Esophagus muscularis mucosa (tissue), 4 donors: Measurements from ENCODE around the gene PELO. TPM values are rescaled to one million over a fixed set of nuclear protein-coding genes. Genes with fewer than 3 reads are reported as not detected.

Experiments
- DNase-seq: peaks from one replicate; pipeline ENCODE4 v3.0.0-alpha.2; 2017; ENCODE audit errors: extremely low spot score
- H3K27ac ChIP-seq, 4 donors: fragments of 200-600 bp; sonication (generic); replicated peaks in 1 of 4; 1 replicate in 3 of 4; 2 replicates in 1 of 4; pipeline ENCODE4 v1.5.1; 2016 to 2019; ENCODE audit warnings: mild to moderate bottlenecking in 1 of 4
- H3K27me3 ChIP-seq, 4 donors: fragments of 200-600 bp; sonication (generic); one replicate each; pipeline versions ENCODE4 v1.5.1 to v1.6.0; 2016 to 2019
- H3K36me3 ChIP-seq, 4 donors: fragments of 200-600 bp; sonication (generic); one replicate each; pipeline ENCODE4 v1.5.1; 2016 to 2019
- H3K4me1 ChIP-seq, 4 donors: fragments of 200-600 bp; sonication (generic); one replicate each; pipeline ENCODE4 v1.5.1; 2016 to 2019
- H3K4me3 ChIP-seq, 4 donors: fragments of 200-600 bp; sonication (generic); 1 replicate in 2 of 4; 2 replicates in 2 of 4; pipeline ENCODE4 v1.5.1; 2016 to 2019; ENCODE audit warnings: mild to moderate bottlenecking in 4 of 4, moderate library complexity in 1 of 4
- H3K9me3 ChIP-seq, 4 donors: fragments of 200-600 bp; sonication (generic); 1 replicate in 3 of 4; 2 replicates in 1 of 4; pipeline ENCODE4 v1.5.1; 2016 to 2019
- EP300 ChIP-seq: sonication (generic); formaldehyde crosslinking; IDR thresholded peaks from one replicate; pipeline ENCODE4 v1.6.1; 2017; ENCODE audit warnings: antibody characterized with exemption
- POLR2A ChIP-seq: fragments of 450-650 bp; IDR thresholded peaks from one replicate; pipeline ENCODE4 v1.6.1; 2017; ENCODE audit warnings: antibody characterized with exemption, moderate library complexity, mild to moderate bottlenecking, low read depth
- POLR2AphosphoS5 ChIP-seq, 2 donors: sonication (generic); formaldehyde crosslinking; IDR thresholded peaks; one replicate each; pipeline ENCODE4 v1.6.1; 2017; ENCODE audit warnings: antibody characterized with exemption in 2 of 2
- WGBS: methylation state at CpG from one replicate; pipeline ENCODE4 v1.1.5; 2018; 5-methylcytosine and 5-hydroxymethylcytosine counted together
- intact Hi-C: fragments of 100-400 bp; cut with DNase I; formaldehyde crosslinking; loops from one replicate; pipeline ENCODE4 v1.15.1; 2023
- total RNA-seq, 4 donors: library from RNA; depleted of rRNA; stranded (reverse); fragments of >200 nt; gene quantifications; one replicate each; pipeline versions ENCODE4 v1.1.0 to v1.2.1, GENCODE V29; 2016
- TF ChIP-seq, protein P1 (sequence below), 3 experiments: fragments of 200-600 bp in 2 of 3; fragments of 450-650 bp in 1 of 3; sonication (generic) in 2 of 3; IDR thresholded peaks; one replicate each; pipeline ENCODE4 v1.5.1; 2017 to 2019; ENCODE audit warnings: antibody characterized with exemption in 3 of 3, mild to moderate bottlenecking in 2 of 3, moderate library complexity in 1 of 3

The PELO gene
- total RNA-seq, 4 donors from 2014 or later: 43.1 to 77.7 (median 69.7) TPM

DNA sequence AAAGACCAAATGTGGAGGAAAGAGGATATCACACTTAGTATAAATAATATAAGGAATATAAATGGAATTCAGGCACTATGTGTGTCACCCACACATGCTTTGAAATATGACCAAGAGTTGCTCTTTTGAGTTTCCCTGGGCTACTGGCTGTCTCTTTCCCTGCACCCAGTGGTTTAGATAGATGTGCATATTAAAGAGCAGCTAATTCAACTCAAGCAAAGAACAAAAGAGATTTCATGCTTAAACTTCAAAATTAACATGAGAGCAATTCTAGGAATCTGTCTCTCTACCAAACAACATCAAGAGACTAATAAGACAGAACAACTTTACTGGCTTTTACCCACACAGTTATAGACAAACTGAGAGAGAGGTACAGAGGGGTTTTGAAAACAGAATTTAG is 38.0 kb upstream of the PELO start:
- no peak for TF ChIP-seq POLR2AphosphoS5 (IDR thresholded peaks at IDR 0.05)
- TF ChIP-seq, protein P1, sequence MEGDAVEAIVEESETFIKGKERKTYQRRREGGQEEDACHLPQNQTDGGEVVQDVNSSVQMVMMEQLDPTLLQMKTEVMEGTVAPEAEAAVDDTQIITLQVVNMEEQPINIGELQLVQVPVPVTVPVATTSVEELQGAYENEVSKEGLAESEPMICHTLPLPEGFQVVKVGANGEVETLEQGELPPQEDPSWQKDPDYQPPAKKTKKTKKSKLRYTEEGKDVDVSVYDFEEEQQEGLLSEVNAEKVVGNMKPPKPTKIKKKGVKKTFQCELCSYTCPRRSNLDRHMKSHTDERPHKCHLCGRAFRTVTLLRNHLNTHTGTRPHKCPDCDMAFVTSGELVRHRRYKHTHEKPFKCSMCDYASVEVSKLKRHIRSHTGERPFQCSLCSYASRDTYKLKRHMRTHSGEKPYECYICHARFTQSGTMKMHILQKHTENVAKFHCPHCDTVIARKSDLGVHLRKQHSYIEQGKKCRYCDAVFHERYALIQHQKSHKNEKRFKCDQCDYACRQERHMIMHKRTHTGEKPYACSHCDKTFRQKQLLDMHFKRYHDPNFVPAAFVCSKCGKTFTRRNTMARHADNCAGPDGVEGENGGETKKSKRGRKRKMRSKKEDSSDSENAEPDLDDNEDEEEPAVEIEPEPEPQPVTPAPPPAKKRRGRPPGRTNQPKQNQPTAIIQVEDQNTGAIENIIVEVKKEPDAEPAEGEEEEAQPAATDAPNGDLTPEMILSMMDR (IDR thresholded peaks at IDR 0.05): no peak
- TF ChIP-seq POLR2A: no peak
- TF ChIP-seq EP300: no peak
- Histone ChIP-seq H3K4me1 (peaks cover 0 to 43% (median 22%) of the 10 kb centered on the region in 4 donors), H3K27me3 (no peaks in the 10 kb centered on the region), H3K36me3 (no peaks in the 10 kb centered on the region), H3K4me3 (no peak overlapping the region), H3K27ac (no peak overlapping the region), H3K9me3 (no peaks in the 10 kb centered on the region)
- intact Hi-C loops: no loop called here
- no peak for DNase-seq

DNA sequence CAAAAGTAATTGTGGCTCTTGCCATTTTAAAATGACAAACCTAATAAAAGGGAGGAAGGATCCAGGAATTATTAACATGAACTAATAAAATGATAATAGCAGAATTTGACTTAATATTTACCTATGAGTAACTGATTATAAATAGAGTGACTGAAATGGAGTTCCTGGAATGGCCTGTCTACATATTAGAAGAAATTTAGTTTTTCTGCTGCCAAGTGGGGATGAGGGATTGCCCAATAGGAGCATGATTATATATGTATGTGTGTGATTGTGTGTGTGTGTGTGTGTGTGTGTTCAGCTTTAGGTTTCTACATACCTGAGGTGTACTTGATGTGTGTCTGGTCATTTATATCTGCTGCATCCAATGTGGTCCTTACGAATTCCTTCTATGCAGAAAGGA is 36.6 kb upstream of the PELO start:
- H3K27ac ChIP-seq: no peak overlapping the region
- no peaks in the 10 kb centered on the region for H3K27me3 ChIP-seq
- H3K9me3 ChIP-seq: no peaks in the 10 kb centered on the region
- no peaks in the 10 kb centered on the region for H3K36me3 ChIP-seq
- DNase-seq: no peak
- intact Hi-C loops: no loop called here
- 86% methylated on average over 1 of the region's 1 CpG for WGBS
- peaks cover 0 to 41% (median 21%) of the 10 kb centered on the region in 4 donors for H3K4me1 ChIP-seq
- no peak overlapping the region for H3K4me3 ChIP-seq
- TF ChIP-seq POLR2AphosphoS5 (IDR thresholded peaks at IDR 0.05): no peak
- TF ChIP-seq, protein P1 (IDR thresholded peaks at IDR 0.05): no peak
- no peak for TF ChIP-seq EP300
- TF ChIP-seq POLR2A: no peak

DNA sequence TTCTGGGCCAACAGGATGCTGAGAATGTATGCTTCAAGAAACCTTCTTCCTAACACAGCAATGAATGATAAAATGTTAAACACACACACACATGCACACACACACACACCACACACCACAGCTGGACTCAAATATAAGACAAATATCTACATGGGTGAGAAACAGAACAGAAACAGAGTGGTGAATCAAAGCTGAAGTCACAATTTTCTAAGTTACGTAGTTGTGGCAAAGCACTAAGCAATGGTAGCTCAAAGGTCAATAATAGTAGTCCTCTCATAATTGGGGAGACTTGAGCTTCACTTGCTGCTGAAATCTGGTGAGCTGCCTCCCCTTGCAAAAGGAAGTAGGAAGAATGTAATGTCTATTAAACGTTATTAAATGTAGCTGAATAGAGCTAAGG is 33.7 kb upstream of the PELO start:
- peaks cover 4 to 51% (median 38%) of the 10 kb centered on the region in 4 donors for H3K4me1 ChIP-seq
- no peaks in the 10 kb centered on the region for H3K27me3 ChIP-seq
- WGBS: 94% methylated on average over 2 of the region's 2 CpGs
- no peaks in the 10 kb centered on the region for H3K36me3 ChIP-seq
- TF ChIP-seq POLR2A (no peak), EP300 (no peak), POLR2AphosphoS5 (IDR thresholded peaks at IDR 0.05) (no peak)
- TF ChIP-seq, protein P1 (IDR thresholded peaks at IDR 0.05): no peak
- H3K27ac ChIP-seq: no peak overlapping the region
- no peak overlapping the region for H3K4me3 ChIP-seq
- intact Hi-C loops: no loop called here
- no peaks in the 10 kb centered on the region for H3K9me3 ChIP-seq
- DNase-seq: no peak

GRCh38 chr5:52757527-52757926 is 30.2 kb upstream of the PELO start:
- TF ChIP-seq POLR2A: no peak
- TF ChIP-seq POLR2AphosphoS5 (IDR thresholded peaks at IDR 0.05): no peak
- TF ChIP-seq, protein P1 (IDR thresholded peaks at IDR 0.05): no peak
- no peak for TF ChIP-seq EP300
- no peaks in the 10 kb centered on the region for H3K9me3 ChIP-seq
- H3K4me3 ChIP-seq: no peak overlapping the region
- 44% methylated on average over 2 of the region's 2 CpGs for WGBS
- intact Hi-C loops: no loop called here
- DNase-seq: no peak
- peaks cover 4 to 27% (median 18%) of the 10 kb centered on the region in 4 donors for H3K4me1 ChIP-seq
- H3K36me3 ChIP-seq: no peaks in the 10 kb centered on the region
- H3K27me3 ChIP-seq: no peaks in the 10 kb centered on the region
- H3K27ac ChIP-seq: peak overlapping the region; percentile 21 to 60 (median 36)

DNA sequence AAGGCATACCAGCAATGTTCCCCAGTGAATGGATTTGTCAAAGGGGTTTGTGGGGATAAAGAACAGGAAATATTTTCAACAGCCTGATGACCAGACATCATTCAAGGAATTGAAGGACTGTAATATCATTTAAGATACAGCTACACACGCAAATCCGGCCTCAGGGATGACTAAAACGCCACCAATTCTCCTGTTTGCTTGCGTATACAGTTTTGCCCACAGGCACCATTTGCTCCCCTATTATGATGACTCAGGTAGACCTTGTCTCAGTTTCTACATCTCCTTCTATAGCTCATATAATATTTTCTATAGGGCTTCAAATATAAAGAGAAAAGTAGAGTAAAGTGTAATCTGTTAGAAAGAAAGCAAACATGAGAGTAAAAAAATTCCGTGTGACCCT is 29.7 kb upstream of the PELO start:
- H3K27me3 ChIP-seq: no peaks in the 10 kb centered on the region
- H3K27ac ChIP-seq: peak overlapping the region; percentile 11 to 60 (median 36)
- no peak overlapping the region for H3K4me3 ChIP-seq
- H3K9me3 ChIP-seq: no peaks in the 10 kb centered on the region
- TF ChIP-seq POLR2AphosphoS5 (IDR thresholded peaks at IDR 0.05): no peak
- TF ChIP-seq POLR2A: no peak
- TF ChIP-seq, protein P1 (IDR thresholded peaks at IDR 0.05): no peak
- TF ChIP-seq EP300: no peak
- intact Hi-C loops: no loop called here
- H3K4me1 ChIP-seq: peaks cover 4 to 22% (median 18%) of the 10 kb centered on the region in 4 donors
- DNase-seq: no peak
- 87% methylated on average over 5 of the region's 5 CpGs for WGBS
- no peaks in the 10 kb centered on the region for H3K36me3 ChIP-seq
